HUES6 (cell line): ENCODE results near the gene TARS3.
"Not testable (repeated sequence)": the region's sequence is repeated elsewhere in the genome, so short reads cannot be mapped to it uniquely, and the experiment has no call there.

ENCODE experiments used
- H3K27ac ChIP-seq: 2 replicates; pipeline ENCODE4 v1.7.0; 2013; ENCODE audit warnings: low read depth, mild to moderate bottlenecking, low read length, inconsistent platforms
- H3K27me3 ChIP-seq: 2 replicates; pipeline ENCODE4 v1.6.1; 2013; ENCODE audit warnings: low read length; ENCODE audit not compliant: control insufficient read depth, insufficient read depth
- H3K36me3 ChIP-seq: 2 replicates; pipeline ENCODE4 v1.6.1; 2013; ENCODE audit warnings: low read length; ENCODE audit not compliant: control insufficient read depth, insufficient read depth
- H3K4me1 ChIP-seq: 2 replicates; pipeline ENCODE4 v1.6.1; 2013; ENCODE audit warnings: low read length; ENCODE audit not compliant: control insufficient read depth, insufficient read depth
- H3K4me3 ChIP-seq: 2 replicates; pipeline ENCODE4 v1.5.1; 2013; ENCODE audit warnings: low read depth, low read length
- H3K9ac ChIP-seq: one replicate; pipeline ENCODE4 v1.6.1; 2013; ENCODE audit warnings: mild to moderate bottlenecking, low read length
- H3K9me3 ChIP-seq: 2 replicates; pipeline ENCODE4 v1.6.1; 2013; ENCODE audit warnings: low read depth, low read length; ENCODE audit not compliant: control insufficient read depth, insufficient read depth

Gene TARS3

GRCh38 chr15:101723874-101724674 is at the start of gene TARS3:
TARS3 (minus strand) TSS chr15:101724473; CDS start chr15:101724387, 86 bp downstream.
- no peak within 1 kb of the TSS; the same call in 1 of the 2 replicates for H3K27ac ChIP-seq
- peak within 1 kb of the TSS; percentile 84 for H3K4me3 ChIP-seq
- H3K36me3 ChIP-seq: peaks cover 21% of the 10 kb centered on the region
- H3K9me3 ChIP-seq: no peaks in the 10 kb centered on the region
- H3K27me3 ChIP-seq: 0 out of 2 replicates have a peak, but pooled peaks cover 4% of the 10 kb centered on the region
- peak within 1 kb of the TSS; percentile 89 for H3K9ac ChIP-seq
- H3K4me1 ChIP-seq: peaks cover 9% of the 10 kb centered on the region

DNA sequence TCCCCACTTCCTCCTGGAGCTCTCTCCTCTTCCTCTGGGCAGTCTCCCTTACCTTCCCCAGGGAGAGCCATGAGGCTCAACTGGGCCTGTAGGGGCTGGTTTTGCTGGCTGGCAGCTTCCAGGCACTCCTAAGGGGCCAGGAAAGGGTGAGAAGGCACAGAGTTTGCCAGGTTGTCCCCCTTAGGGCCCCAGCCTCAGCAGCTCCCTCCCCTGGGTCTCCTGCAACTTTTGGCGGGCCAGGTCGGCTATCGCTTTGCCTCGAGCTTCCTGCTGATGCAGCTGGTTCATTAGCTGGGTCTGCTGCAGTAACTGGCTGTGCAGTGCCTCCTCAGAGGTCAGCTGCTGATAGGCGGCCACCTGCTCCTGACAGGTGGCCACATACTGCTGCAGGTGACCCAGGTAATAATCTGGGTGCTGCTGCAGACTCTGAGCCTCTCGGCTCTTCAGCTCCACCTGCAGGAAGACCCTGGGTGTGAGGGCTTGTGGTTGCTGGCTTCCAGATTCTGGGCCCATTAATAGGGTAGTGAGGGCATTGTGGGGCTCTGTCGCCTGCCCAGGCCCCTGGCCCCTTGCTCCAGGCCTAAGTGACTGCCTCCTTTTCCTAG is 49.3 kb upstream of the TARS3 start:
- Histone ChIP-seq H3K4me1 (no peaks in the 10 kb centered on the region), H3K27ac (no peak overlapping the region), H3K9ac (no peak overlapping the region), H3K36me3 (no peaks in the 10 kb centered on the region), H3K4me3 (no peak overlapping the region), H3K9me3 (no peaks in the 10 kb centered on the region), H3K27me3 (peaks cover 5% of the 10 kb centered on the region)

GRCh38 chr15:101772921-101773320 is 48.6 kb upstream of the TARS3 start:
- Histone ChIP-seq H3K9ac (no peak overlapping the region), H3K9me3 (no peaks in the 10 kb centered on the region), H3K36me3 (no peaks in the 10 kb centered on the region), H3K27me3 (peaks cover 5% of the 10 kb centered on the region), H3K4me3 (no peak overlapping the region), H3K4me1 (no peaks in the 10 kb centered on the region), H3K27ac (no peak overlapping the region)

DNA sequence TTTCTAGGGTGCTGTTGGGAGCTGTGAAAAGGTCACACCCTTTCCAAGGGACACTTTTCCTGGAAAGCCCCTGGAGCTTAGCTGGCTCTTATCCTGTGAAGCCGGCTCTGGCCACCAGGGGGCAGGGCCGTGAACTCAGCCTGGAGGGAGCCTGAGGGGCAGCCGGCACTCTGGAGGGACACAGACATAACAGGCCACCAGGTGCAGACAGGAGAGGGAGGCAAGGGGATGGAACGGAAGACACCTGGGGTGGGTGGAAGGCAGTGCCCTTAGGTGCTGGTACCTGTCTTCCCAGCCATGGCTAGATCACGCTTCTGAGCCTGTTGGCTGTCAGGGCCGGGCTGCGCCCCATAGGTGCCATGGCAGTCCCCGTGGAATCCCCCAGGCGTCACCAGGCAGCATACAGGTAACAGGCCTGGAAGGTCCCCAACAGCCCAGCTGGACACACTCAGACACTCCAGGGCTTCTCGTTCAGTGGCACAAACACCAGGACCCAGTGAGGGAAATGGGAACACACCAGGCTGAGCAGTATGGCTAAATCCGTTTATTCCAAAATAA is 42.9 kb upstream of the TARS3 start:
- H3K27me3 ChIP-seq, H3K4me1 ChIP-seq, H3K9me3 ChIP-seq, H3K36me3 ChIP-seq, H3K4me3 ChIP-seq, H3K27ac ChIP-seq, H3K9ac ChIP-seq: not testable (repeated sequence)

DNA sequence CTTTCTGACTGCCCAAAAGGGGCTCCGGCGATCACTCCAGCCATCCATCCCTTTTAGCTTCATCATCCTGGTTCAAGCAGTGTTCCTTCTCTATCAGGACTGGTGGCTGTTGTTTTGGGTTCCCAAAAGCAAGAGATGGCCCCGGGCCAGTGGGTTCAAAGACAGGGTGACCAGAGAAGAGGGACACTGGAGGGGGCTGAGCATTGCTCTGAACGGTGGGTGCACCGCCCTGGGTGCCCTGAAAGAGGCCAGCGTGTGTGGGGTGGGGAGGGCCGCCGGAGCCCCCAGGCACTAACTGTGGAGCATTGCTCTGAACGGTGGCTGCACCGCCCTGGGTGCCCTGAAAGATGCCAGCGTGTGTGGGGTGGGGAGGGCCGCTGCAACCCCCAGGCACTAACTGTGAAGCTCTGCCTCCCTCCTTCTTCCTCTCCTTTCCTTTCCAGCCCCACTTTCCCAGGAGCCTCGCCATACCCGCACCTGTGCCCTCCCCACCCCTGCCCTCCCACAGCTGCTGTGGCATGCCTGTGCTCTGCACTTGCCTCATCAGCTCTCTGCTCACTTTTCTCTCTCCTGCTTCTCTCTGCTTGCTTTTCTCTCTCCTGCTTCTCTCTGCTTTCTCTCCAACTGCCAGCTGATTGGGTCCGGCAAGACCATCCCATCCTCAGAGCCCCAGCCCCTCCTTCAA is 41.6 kb upstream of the TARS3 start:
- no peaks in the 10 kb centered on the region for H3K27me3 ChIP-seq
- no peak overlapping the region for H3K4me3 ChIP-seq
- no peaks in the 10 kb centered on the region for H3K36me3 ChIP-seq
- H3K4me1 ChIP-seq: no peaks in the 10 kb centered on the region
- no peak overlapping the region for H3K9ac ChIP-seq
- peaks cover 5% of the 10 kb centered on the region; the same call in 1 of the 2 replicates for H3K9me3 ChIP-seq
- H3K27ac ChIP-seq: no peak overlapping the region

DNA sequence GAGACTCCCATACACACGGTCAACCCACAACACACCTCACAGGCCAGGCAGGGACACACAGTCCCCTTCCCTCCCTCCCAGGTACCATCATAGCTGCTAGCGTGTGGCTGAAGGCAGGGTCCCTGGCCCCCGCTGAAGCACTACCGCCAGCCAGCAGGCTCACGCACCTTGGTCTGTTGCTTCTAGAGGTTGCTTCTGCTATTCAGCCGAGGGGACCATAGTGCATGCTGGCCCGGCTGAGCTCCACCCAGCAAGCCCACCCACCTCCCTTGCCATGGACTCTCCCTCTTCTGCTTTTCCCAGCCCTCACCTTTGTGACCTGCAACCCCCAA is 41.0 kb upstream of the TARS3 start:
- not testable (repeated sequence) for H3K4me3 ChIP-seq, H3K27me3 ChIP-seq, H3K36me3 ChIP-seq, H3K27ac ChIP-seq, H3K9ac ChIP-seq, H3K4me1 ChIP-seq, H3K9me3 ChIP-seq

DNA sequence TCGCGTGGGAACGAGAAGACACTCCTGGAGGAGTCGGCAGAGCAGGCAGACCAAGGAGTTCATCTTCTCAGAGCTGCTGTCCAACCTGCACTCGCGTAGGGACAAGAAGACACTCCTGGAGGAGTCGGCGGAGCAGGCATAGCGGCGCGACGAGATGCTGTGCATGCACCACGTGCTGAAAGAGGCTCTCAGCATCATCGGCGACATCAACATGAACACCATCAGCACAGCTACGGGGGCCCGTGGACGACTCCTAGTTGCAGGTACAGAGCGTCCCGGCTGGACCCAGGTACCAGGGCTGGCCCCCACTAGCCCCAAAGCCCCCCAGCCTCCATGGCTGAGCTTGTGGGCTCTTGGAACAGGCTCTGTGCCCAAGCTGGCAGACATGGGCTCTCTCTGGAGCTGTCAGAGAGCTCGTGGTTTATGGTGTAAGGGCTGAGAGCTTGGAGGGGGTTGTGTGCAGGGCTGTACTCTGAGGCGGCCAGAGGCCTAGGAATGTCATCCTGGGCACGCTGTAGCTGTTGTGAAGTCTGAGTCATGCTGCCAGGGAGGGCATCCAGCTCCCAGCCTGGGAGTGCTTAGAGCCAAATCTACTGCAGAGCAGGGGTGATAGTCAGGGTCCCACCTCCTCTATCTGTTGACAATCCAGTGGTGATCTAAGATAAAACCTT is 40.5 kb upstream of the TARS3 start:
- H3K27me3 ChIP-seq, H3K4me1 ChIP-seq, H3K27ac ChIP-seq, H3K9ac ChIP-seq, H3K4me3 ChIP-seq, H3K9me3 ChIP-seq, H3K36me3 ChIP-seq: not testable (repeated sequence)

DNA sequence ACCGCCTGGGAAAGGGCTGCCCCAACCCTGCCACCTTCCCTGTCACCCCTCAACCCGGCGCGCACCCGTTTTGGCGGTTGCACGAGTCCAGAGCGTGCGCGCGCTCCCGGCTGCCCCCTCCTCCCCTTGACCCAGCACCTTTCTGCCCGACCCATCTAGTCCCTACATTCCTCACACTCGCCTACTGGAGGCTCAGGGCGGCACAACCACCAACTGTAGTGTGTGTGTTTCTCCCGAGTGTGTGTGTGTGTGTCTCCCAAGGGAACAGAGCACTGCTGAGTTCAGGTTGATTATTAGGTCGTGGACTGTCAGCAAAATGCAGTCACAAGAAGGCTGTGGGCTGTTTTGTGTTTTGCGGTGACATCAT is 22.4 kb upstream of the TARS3 start:
- H3K27me3 ChIP-seq, H3K36me3 ChIP-seq, H3K27ac ChIP-seq, H3K9ac ChIP-seq, H3K4me3 ChIP-seq, H3K9me3 ChIP-seq, H3K4me1 ChIP-seq: not testable (repeated sequence)

GRCh38 chr15:101734837-101735236 is 10.6 kb upstream of the TARS3 start:
- not testable (repeated sequence) for H3K27me3 ChIP-seq, H3K9ac ChIP-seq, H3K9me3 ChIP-seq, H3K36me3 ChIP-seq, H3K4me3 ChIP-seq, H3K4me1 ChIP-seq, H3K27ac ChIP-seq

DNA sequence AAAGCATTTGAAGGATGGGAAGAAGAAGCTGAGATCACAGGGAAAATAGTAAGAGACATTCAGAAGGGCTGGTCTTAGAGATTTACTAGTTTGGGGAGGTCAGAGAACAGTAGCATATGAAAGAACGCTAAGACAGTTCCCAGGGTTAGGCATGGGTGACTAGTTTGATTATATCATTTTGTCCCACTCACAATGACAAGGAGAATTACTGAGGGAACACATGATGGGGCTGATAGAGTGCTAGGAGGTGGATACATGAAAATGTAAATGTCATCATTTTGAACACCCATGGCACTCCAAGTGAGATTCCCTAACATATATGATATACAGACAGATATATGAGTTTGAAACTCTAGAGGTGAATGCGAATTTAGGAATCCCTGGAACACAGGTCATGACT is 9.3 kb upstream of the TARS3 start:
- no peaks in the 10 kb centered on the region for H3K9me3 ChIP-seq
- H3K27ac ChIP-seq: no peak overlapping the region
- no peaks in the 10 kb centered on the region for H3K4me1 ChIP-seq
- no peaks in the 10 kb centered on the region for H3K27me3 ChIP-seq
- H3K9ac ChIP-seq: no peak overlapping the region
- H3K4me3 ChIP-seq: no peak overlapping the region
- H3K36me3 ChIP-seq: no peaks in the 10 kb centered on the region

DNA sequence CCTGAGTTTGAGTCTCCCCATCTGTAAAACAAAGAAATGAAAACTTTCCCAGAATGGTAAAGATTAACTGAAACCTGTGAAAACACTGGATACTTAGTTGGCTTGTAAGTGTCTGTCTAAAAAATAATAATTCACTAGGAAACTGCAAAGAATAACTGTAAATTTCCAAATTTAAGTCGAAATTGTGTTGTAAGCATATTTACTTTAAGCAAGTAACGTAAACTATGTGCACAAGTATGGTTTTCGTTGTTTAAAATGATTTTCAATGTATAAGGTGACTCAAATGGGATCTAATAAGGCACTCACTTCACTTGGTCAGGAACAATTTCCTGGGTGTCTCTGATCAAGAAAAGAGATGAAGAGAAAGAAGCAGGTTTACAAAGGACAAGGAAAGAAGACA is 8.5 kb upstream of the TARS3 start:
- Histone ChIP-seq H3K4me3 (no peak overlapping the region), H3K27ac (no peak overlapping the region)

More for the DNA sequence above, 8.5 kb upstream of the TARS3 start:
- no peaks in the 10 kb centered on the region for H3K27me3 ChIP-seq
- no peaks in the 10 kb centered on the region for H3K4me1 ChIP-seq
- H3K9ac ChIP-seq: no peak overlapping the region
- H3K36me3 ChIP-seq: no peaks in the 10 kb centered on the region
- no peaks in the 10 kb centered on the region for H3K9me3 ChIP-seq
